ENCODE data around the gene CLSTN2.

DNA sequence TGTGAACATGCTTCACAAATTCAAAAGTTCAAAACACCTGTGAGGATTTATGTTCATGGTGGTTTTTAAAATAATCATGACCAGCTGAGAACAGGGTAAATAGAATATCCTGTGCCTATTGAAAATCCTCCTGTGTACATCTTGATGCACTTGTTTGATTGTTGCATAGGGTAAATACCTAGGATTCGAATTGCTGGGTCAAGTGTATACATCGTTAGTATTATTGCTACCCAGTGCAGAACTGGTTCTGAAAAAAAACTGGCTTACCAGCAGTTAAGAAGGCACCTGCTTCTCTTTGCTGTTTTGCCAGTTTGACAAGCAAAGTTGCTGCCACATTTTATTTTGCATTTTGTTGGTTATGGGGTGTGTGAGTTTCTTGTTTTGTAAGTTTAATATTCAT, 272.6 kb downstream of the CLSTN2 start:
- TF ChIP-seq, protein P1, sequence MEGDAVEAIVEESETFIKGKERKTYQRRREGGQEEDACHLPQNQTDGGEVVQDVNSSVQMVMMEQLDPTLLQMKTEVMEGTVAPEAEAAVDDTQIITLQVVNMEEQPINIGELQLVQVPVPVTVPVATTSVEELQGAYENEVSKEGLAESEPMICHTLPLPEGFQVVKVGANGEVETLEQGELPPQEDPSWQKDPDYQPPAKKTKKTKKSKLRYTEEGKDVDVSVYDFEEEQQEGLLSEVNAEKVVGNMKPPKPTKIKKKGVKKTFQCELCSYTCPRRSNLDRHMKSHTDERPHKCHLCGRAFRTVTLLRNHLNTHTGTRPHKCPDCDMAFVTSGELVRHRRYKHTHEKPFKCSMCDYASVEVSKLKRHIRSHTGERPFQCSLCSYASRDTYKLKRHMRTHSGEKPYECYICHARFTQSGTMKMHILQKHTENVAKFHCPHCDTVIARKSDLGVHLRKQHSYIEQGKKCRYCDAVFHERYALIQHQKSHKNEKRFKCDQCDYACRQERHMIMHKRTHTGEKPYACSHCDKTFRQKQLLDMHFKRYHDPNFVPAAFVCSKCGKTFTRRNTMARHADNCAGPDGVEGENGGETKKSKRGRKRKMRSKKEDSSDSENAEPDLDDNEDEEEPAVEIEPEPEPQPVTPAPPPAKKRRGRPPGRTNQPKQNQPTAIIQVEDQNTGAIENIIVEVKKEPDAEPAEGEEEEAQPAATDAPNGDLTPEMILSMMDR (tag by site-specific recombination; IDR thresholded peaks at IDR 0.05): no peak
- TF ChIP-seq GLI2 (tag by site-specific recombination; IDR thresholded peaks at IDR 0.05; ENCODE audit: borderline replicate concordance, low read depth) (no peak), MYNN (tag by site-specific recombination; IDR thresholded peaks at IDR 0.05; ENCODE audit: borderline replicate concordance) (no peak), YY2 (tag by site-specific recombination; IDR thresholded peaks at IDR 0.05) (no peak), ZNF24 (tag by site-specific recombination; IDR thresholded peaks at IDR 0.05) (no peak), KLF10 (tag by site-specific recombination; IDR thresholded peaks at IDR 0.05) (no peak), ZBTB20 (tag by site-specific recombination; IDR thresholded peaks at IDR 0.05) (no peak), ZNF266 (tag by site-specific recombination; IDR thresholded peaks at IDR 0.05; ENCODE audit: low read depth) (no peak), ZNF274 (IDR thresholded peaks at IDR 0.05; ENCODE audit: low read length) (no peak), ZNF274 (tag by site-specific recombination; IDR thresholded peaks at IDR 0.05; ENCODE audit: borderline replicate concordance) (no peak), ZNF292 (tag by site-specific recombination; IDR thresholded peaks at IDR 0.05; ENCODE audit: borderline replicate concordance, low read depth) (no peak), ZEB2 (tag by site-specific recombination; IDR thresholded peaks at IDR 0.05) (no peak), ZNF777 (tag by site-specific recombination; IDR thresholded peaks at IDR 0.05; ENCODE audit: borderline replicate concordance) (no peak), ZNF10 (tag by site-specific recombination; IDR thresholded peaks at IDR 0.05) (no peak)
- TF ChIP-seq, protein P2, sequence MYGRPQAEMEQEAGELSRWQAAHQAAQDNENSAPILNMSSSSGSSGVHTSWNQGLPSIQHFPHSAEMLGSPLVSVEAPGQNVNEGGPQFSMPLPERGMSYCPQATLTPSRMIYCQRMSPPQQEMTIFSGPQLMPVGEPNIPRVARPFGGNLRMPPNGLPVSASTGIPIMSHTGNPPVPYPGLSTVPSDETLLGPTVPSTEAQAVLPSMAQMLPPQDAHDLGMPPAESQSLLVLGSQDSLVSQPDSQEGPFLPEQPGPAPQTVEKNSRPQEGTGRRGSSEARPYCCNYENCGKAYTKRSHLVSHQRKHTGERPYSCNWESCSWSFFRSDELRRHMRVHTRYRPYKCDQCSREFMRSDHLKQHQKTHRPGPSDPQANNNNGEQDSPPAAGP (tag by site-specific recombination; IDR thresholded peaks at IDR 0.05): no peak

Data from HEK293 (cell line).